Measurements from ENCODE around the gene TMEM132C. TPM values are rescaled to one million over a fixed set of nuclear protein-coding genes. Genes with fewer than 3 reads are reported as not detected.

TMEM132C gene
- polyA plus RNA-seq, 2 of the 4 experiments (the other 2 are of a cell fraction), result not detected

DNA sequence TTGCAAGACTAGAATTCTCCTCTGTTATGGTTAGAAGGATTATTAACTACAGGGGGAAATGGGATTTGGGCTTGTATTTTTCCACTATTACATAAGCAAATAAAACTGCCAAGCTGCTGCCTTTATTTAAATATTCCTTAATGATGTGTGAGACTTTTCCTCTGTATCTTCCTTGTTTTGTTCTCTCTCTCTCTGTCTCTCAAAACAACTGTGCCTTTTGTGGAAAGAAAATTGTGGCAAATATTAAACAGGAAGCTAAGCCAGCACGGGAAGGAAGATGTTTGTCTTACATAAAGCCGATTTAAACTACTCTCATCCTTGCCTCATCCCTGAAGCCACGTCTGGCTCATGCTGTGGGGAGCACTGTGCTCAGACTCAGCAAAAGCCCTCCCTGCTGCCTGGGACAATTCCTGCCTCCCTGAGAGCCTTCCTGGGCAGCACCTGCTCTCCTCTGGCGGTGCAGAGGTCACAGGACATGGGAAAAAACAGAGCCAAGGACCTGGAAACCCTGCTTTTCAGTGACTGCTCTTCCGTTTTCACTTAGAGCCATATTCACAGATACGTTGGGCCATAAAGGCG, 319.6 kb downstream of the TMEM132C start:
- Histone ChIP-seq H3K9me3 (no peaks in the 10 kb centered on the region), H3K4me3 (no peak overlapping the region), H3K4me1 (no peaks in the 10 kb centered on the region), H3K4me2 (no peak overlapping the region), H3K27ac (no peak overlapping the region)
- POLR2A ChIA-PET, result no interaction called here
- ATAC-seq (no peak), DNase-seq (ENCODE audit: low read depth in 1 of 2, low spot score in 1 of 2) (no peak), FAIRE-seq (no peak)
- CTCF ChIA-PET, result interaction anchor here (0.7 kb wide), 1 partner anchor 20 kb away, joined by 3 read pairs; no protein-coding TSS in a partner anchor
- WGBS (ENCODE audit: missing lambda C conversion rate), result 3% methylated on average over 7 of the region's 7 CpGs
- TF ChIP-seq NFE2L2 (conservative IDR thresholded peaks at IDR 0.05; ENCODE audit: low read length), result no peak
- no peak for TF ChIP-seq POLR2AphosphoS2 (conservative IDR thresholded peaks at IDR 0.05; ENCODE audit: low read length)
- TF ChIP-seq, protein P1, sequence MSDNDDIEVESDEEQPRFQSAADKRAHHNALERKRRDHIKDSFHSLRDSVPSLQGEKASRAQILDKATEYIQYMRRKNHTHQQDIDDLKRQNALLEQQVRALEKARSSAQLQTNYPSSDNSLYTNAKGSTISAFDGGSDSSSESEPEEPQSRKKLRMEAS (IDR thresholded peaks at IDR 0.05), result no peak
- no peak for TF ChIP-seq RFX5 (IDR thresholded peaks at IDR 0.05)
- no peak for TF ChIP-seq CBX8 (IDR thresholded peaks at IDR 0.05)
- no peak for TF ChIP-seq HOXA7 (CRISPR knock-in tag; IDR thresholded peaks at IDR 0.05)
- TF ChIP-seq HMGXB4 (CRISPR knock-in tag; IDR thresholded peaks at IDR 0.05; ENCODE audit: borderline replicate concordance), result no peak
- TF ChIP-seq CHD2 (IDR thresholded peaks at IDR 0.05; ENCODE audit: low read length, partially characterized antibody), result no peak
- no peak for TF ChIP-seq FOSL2 (IDR thresholded peaks at IDR 0.05)
- TF ChIP-seq FOSL2 (CRISPR knock-in tag; IDR thresholded peaks at IDR 0.05), result no peak
- TF ChIP-seq BCL3 (IDR thresholded peaks at IDR 0.05), result no peak
- TF ChIP-seq, protein P2, sequence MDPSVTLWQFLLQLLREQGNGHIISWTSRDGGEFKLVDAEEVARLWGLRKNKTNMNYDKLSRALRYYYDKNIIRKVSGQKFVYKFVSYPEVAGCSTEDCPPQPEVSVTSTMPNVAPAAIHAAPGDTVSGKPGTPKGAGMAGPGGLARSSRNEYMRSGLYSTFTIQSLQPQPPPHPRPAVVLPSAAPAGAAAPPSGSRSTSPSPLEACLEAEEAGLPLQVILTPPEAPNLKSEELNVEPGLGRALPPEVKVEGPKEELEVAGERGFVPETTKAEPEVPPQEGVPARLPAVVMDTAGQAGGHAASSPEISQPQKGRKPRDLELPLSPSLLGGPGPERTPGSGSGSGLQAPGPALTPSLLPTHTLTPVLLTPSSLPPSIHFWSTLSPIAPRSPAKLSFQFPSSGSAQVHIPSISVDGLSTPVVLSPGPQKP (IDR thresholded peaks at IDR 0.05; ENCODE audit: low read depth, low read length), result no peak
- no peak for TF ChIP-seq EHMT2 (IDR thresholded peaks at IDR 0.05; ENCODE audit: low read depth)
- no peak for TF ChIP-seq TP53 (CRISPR knock-in tag; IDR thresholded peaks at IDR 0.05)
- no peak for TF ChIP-seq HOXB13 (CRISPR knock-in tag; IDR thresholded peaks at IDR 0.05; ENCODE audit: low read depth)
- no peak for TF ChIP-seq CHD4 (IDR thresholded peaks at IDR 0.05; ENCODE audit: borderline replicate concordance)
- TF ChIP-seq RNF2 (IDR thresholded peaks at IDR 0.05; ENCODE audit: borderline replicate concordance, low read depth), result no peak

GRCh38 chr12:128587918-128588317, 320.9 kb downstream of the TMEM132C start:
- TF ChIP-seq NFE2L2 (conservative IDR thresholded peaks at IDR 0.05; ENCODE audit: low read length) (no peak), TFCP2L1 (CRISPR knock-in tag; IDR thresholded peaks at IDR 0.05) (no peak), POLR2AphosphoS2 (conservative IDR thresholded peaks at IDR 0.05; ENCODE audit: low read length) (no peak), ZNF302 (CRISPR knock-in tag; IDR thresholded peaks at IDR 0.05) (no peak), KDM5A (IDR thresholded peaks at IDR 0.05) (no peak), HEYL (CRISPR knock-in tag; IDR thresholded peaks at IDR 0.05) (no peak), JUNB (IDR thresholded peaks at IDR 0.05) (no peak)
- TF ChIP-seq, protein P2 (IDR thresholded peaks at IDR 0.05; ENCODE audit: low read depth, low read length), result no peak

More at GRCh38 chr12:128587918-128588317, 320.9 kb downstream of the TMEM132C start:
- H3K9me3 ChIP-seq, result no peaks in the 10 kb centered on the region
- no peak overlapping the region for H3K27ac ChIP-seq
- H3K4me2 ChIP-seq, result no peak overlapping the region
- 0% methylated on average over 2 of the region's 2 CpGs for WGBS (ENCODE audit: missing lambda C conversion rate)
- ATAC-seq (no peak), DNase-seq (ENCODE audit: low read depth in 1 of 2, low spot score in 1 of 2) (no peak), FAIRE-seq (no peak)
- POLR2A ChIA-PET, result no interaction called here
- CTCF ChIA-PET, result no interaction called here
- H3K4me1 ChIP-seq, result no peaks in the 10 kb centered on the region
- no peak overlapping the region for H3K4me3 ChIP-seq
